ENCODE data around the gene RALGAPA2. TPM values are rescaled to one million over a fixed set of nuclear protein-coding genes. Genes with fewer than 3 reads are reported as not detected.

Gene RALGAPA2
- total and polyA plus RNA-seq, 7 donors = 8.4 to 23.2 (median 18.5) TPM

GRCh38 chr20:20395903-20396568 is 316.4 kb downstream of the RALGAPA2 start:
- TF ChIP-seq POLR2AphosphoS5 (IDR thresholded peaks at IDR 0.05) (no peak), POLR2A (IDR thresholded peaks at IDR 0.05) (no peak), CTCF (IDR thresholded peaks at IDR 0.05) (no peak), EP300 (IDR thresholded peaks at IDR 0.05) (no peak)
- Histone ChIP-seq H3K27ac (no peak overlapping the region), H3K36me3 (peaks cover 0 to 12% (median 0%) of the 10 kb centered on the region in 4 donors), H3K9me3 (no peaks in the 10 kb centered on the region), H3K27me3 (no peaks in the 10 kb centered on the region), H3K4me1 (no peaks in the 10 kb centered on the region), H3K4me3 (no peak overlapping the region)
- DNase-seq = no peak
- 97% methylated on average over 29 of the region's 29 CpGs for WGBS, 2 donors
- intact Hi-C loops (cut with DNase I) = no loop called here

- Histone ChIP-seq H3K4me3 (no peak overlapping the region), H3K9me3 (no peaks in the 10 kb centered on the region), H3K27me3 (no peaks in the 10 kb centered on the region), H3K27ac (no peak overlapping the region), H3K4me1 (no peaks in the 10 kb centered on the region), H3K36me3 (peaks cover 0 to 12% (median 0%) of the 10 kb centered on the region in 4 donors)
- intact Hi-C loops (cut with DNase I) = no loop called here
- WGBS, 2 donors = 93 to 95% methylated on average over 12 of the region's 12 CpGs
- TF ChIP-seq EP300 (IDR thresholded peaks at IDR 0.05) (no peak), CTCF (IDR thresholded peaks at IDR 0.05) (no peak), POLR2A (IDR thresholded peaks at IDR 0.05) (no peak), POLR2AphosphoS5 (IDR thresholded peaks at IDR 0.05) (no peak)
- DNase-seq = no peak
Measured at GRCh38 chr20:20395087-20395486, 317.4 kb downstream of the RALGAPA2 start.

- Histone ChIP-seq H3K9me3 (no peaks in the 10 kb centered on the region), H3K36me3 (peaks cover 0 to 12% (median 0%) of the 10 kb centered on the region in 4 donors), H3K4me3 (no peak overlapping the region), H3K4me1 (no peaks in the 10 kb centered on the region), H3K27me3 (no peaks in the 10 kb centered on the region), H3K27ac (no peak overlapping the region)
- no peak for TF ChIP-seq EP300 (IDR thresholded peaks at IDR 0.05)
- TF ChIP-seq POLR2A (IDR thresholded peaks at IDR 0.05) = no peak
- TF ChIP-seq POLR2AphosphoS5 (IDR thresholded peaks at IDR 0.05) = no peak
- TF ChIP-seq CTCF (IDR thresholded peaks at IDR 0.05) = no peak
- 66 to 87% methylated on average over 20 of the region's 20 CpGs for WGBS, 2 donors
- intact Hi-C loops (cut with DNase I) = no loop called here
- DNase-seq = no peak
Measured at GRCh38 chr20:20393207-20394120, 319.0 kb downstream of the RALGAPA2 start.

GRCh38 chr20:20391766-20392165 is 320.7 kb downstream of the RALGAPA2 start:
- H3K27ac ChIP-seq = no peak overlapping the region
- no peak for DNase-seq
- no peaks in the 10 kb centered on the region for H3K4me1 ChIP-seq
- 92 to 93% methylated on average over 13 of the region's 13 CpGs for WGBS, 2 donors
- no peaks in the 10 kb centered on the region for H3K9me3 ChIP-seq
- TF ChIP-seq POLR2AphosphoS5 (IDR thresholded peaks at IDR 0.05) (no peak), CTCF (IDR thresholded peaks at IDR 0.05) (no peak), EP300 (IDR thresholded peaks at IDR 0.05) (no peak), POLR2A (IDR thresholded peaks at IDR 0.05) (no peak)
- H3K36me3 ChIP-seq = peaks cover 0 to 12% (median 0%) of the 10 kb centered on the region in 4 donors
- no peaks in the 10 kb centered on the region for H3K27me3 ChIP-seq
- intact Hi-C loops (cut with DNase I) = no loop called here
- H3K4me3 ChIP-seq = no peak overlapping the region
